CD4-positive, alpha-beta T cell treated with Interferon alpha-2 for 1 hour (primary cell): ENCODE data around the gene CDC37L1.

Source experiments
- DNase-seq, 2 donors: peaks; one replicate each; pipeline ENCODE4 v3.0.0-alpha.2; 2020 to 2022

CDC37L1 gene

DNA sequence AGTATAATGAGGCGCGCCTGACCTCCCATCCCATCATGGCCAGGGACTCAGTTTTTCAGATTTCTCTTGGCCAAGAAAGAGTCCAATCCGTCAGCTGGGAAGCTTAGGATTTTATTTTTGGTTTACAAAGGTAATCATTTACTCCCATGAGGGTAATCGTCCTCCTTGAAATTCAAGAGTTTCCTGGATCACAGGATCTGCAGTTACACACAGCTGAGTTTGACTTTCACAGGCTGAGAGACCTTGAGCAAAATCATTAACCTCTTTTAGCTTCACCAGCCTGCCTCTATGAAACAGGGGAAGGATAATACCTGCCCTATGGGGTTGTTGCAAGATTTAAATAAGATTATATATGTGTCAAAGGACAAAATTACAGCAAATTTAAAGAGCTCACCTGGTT is 77.1 kb downstream of the CDC37L1 start:
- DNase-seq = no peak
